ENCODE data around the gene CNIH2. TPM values are rescaled to one million over a fixed set of nuclear protein-coding genes. Genes with fewer than 3 reads are reported as not detected.

The CNIH2 gene
- total and polyA plus RNA-seq, 2 experiments from 2014 or later: 4.3 to 9.2 TPM

- no peak for TF ChIP-seq ZNF331 (CRISPR knock-in tag; IDR thresholded peaks at IDR 0.05; ENCODE audit: low read depth)
- no peak for TF ChIP-seq CREB1 (CRISPR knock-in tag; IDR thresholded peaks at IDR 0.05; ENCODE audit: low read depth)
- H3K4me3 Mint-ChIP-seq: no peak overlapping the region
- peaks cover 16% of the 10 kb centered on the region for H3K27me3 Mint-ChIP-seq (ENCODE audit: insufficient read depth, low read depth, poor library complexity)
- H3F3A ChIP-seq (replicated peaks; ENCODE audit: low read depth): peaks cover 18% of the 10 kb centered on the region
- peaks cover 12% of the 10 kb centered on the region for H3K4me1 ChIP-seq (ENCODE audit: insufficient read depth)
- no peaks in the 10 kb centered on the region for H3K9me3 Mint-ChIP-seq
- no peak overlapping the region for H3K27ac ChIP-seq (ENCODE audit: low read depth)
- peaks cover 8% of the 10 kb centered on the region; the same call in 1 of the 2 replicates for H4K20me1 ChIP-seq (replicated peaks; ENCODE audit: insufficient read depth)
- peaks cover 39% of the 10 kb centered on the region for H3K36me3 Mint-ChIP-seq (ENCODE audit: low read depth)
- H3K9me2 ChIP-seq (ENCODE audit: insufficient read depth): no peaks in the 10 kb centered on the region
- DNase-seq (ENCODE audit: low spot score) (no peak), ATAC-seq (no peak)
- no peak overlapping the region for H3K4me2 ChIP-seq
- H3K36me3 ChIP-seq (ENCODE audit: insufficient read depth): 0 out of 2 replicates have a peak, but pooled peaks cover 9% of the 10 kb centered on the region
- H3K4me1 Mint-ChIP-seq: peaks cover 13% of the 10 kb centered on the region
- no peak overlapping the region for H3K4me3 ChIP-seq
- no peak overlapping the region for H3K27ac Mint-ChIP-seq
- H3K27me3 ChIP-seq (ENCODE audit: insufficient read depth): no peaks in the 10 kb centered on the region
- no peak overlapping the region for H2AFZ ChIP-seq
- peaks cover 11% of the 10 kb centered on the region; the same call in 1 of the 2 replicates for H3K79me2 ChIP-seq (replicated peaks; ENCODE audit: insufficient read depth)
These were observed 16.4 kb upstream of the CNIH2 start for GRCh38 chr11:66261578-66261977.

- Histone ChIP-seq H3K27ac (ENCODE audit: low read depth) (no peak overlapping the region), H3K4me2 (no peak overlapping the region), H2AFZ (no peak overlapping the region), H4K20me1 (replicated peaks; ENCODE audit: insufficient read depth) (peaks cover 8% of the 10 kb centered on the region; the same call in 1 of the 2 replicates), H3K9me2 (ENCODE audit: insufficient read depth) (no peaks in the 10 kb centered on the region), H3K79me2 (replicated peaks; ENCODE audit: insufficient read depth) (peaks cover 11% of the 10 kb centered on the region; the same call in 1 of the 2 replicates), H3K36me3 (ENCODE audit: insufficient read depth) (0 out of 2 replicates have a peak, but pooled peaks cover 9% of the 10 kb centered on the region), H3F3A (replicated peaks; ENCODE audit: low read depth) (peaks cover 15% of the 10 kb centered on the region), H3K27me3 (ENCODE audit: insufficient read depth) (no peaks in the 10 kb centered on the region), H3K4me3 (no peak overlapping the region), H3K4me1 (ENCODE audit: insufficient read depth) (peaks cover 9% of the 10 kb centered on the region)
- H3K9me3 Mint-ChIP-seq: no peaks in the 10 kb centered on the region
- H3K27me3 Mint-ChIP-seq (ENCODE audit: insufficient read depth, low read depth, poor library complexity): peaks cover 12% of the 10 kb centered on the region
- H3K4me3 Mint-ChIP-seq: no peak overlapping the region
- DNase-seq (ENCODE audit: low spot score) (no peak), ATAC-seq (no peak)
- H3K4me1 Mint-ChIP-seq: peaks cover 14% of the 10 kb centered on the region
- peaks cover 43% of the 10 kb centered on the region for H3K36me3 Mint-ChIP-seq (ENCODE audit: low read depth)
- no peak overlapping the region for H3K27ac Mint-ChIP-seq
- no peak for TF ChIP-seq ZNF114 (CRISPR knock-in tag; IDR thresholded peaks at IDR 0.05)
- no peak for TF ChIP-seq EZH2 (IDR thresholded peaks at IDR 0.05; ENCODE audit: low read depth, unreplicated experiment)
- TF ChIP-seq ETS1 (IDR thresholded peaks at IDR 0.05): no peak
- TF ChIP-seq ZNF331 (CRISPR knock-in tag; IDR thresholded peaks at IDR 0.05; ENCODE audit: low read depth): no peak
- TF ChIP-seq EZH2phosphoT487 (IDR thresholded peaks at IDR 0.05; ENCODE audit: unreplicated experiment): no peak
- no peak for TF ChIP-seq ZNF462 (CRISPR knock-in tag; IDR thresholded peaks at IDR 0.05)
- TF ChIP-seq STAT1 (IDR thresholded peaks at IDR 0.05; ENCODE audit: unreplicated experiment): no peak
- no peak for TF ChIP-seq JUNB (IDR thresholded peaks at IDR 0.05; ENCODE audit: unreplicated experiment)
- no peak for TF ChIP-seq REST (IDR thresholded peaks at IDR 0.05; ENCODE audit: unreplicated experiment)
These were observed 15.8 kb upstream of the CNIH2 start for GRCh38 chr11:66262191-66262590.

All from GM23338 (cell line).